ENCODE results near the gene FRAS1.

FRAS1 gene

DNA sequence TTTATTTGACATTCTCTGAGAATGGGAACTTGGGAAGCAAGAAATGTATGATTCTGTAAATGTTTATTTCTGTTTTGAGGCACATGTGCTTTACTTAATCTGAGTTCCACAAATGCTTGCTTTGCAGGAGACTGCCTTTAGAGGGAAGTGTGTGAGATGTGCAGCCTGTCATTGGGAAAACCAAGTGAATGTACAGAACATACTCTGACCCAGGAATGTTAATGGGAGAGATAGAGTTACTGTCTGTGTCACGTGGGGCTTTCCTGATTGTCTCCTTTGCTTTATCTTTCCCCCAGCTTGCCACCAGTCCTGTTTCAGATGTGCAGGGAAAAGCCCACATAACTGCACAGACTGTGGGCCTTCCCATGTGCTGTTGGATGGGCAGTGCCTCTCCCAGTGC is 275.9 kb downstream of the FRAS1 start:
- FAIRE-seq, result no peak

DNA sequence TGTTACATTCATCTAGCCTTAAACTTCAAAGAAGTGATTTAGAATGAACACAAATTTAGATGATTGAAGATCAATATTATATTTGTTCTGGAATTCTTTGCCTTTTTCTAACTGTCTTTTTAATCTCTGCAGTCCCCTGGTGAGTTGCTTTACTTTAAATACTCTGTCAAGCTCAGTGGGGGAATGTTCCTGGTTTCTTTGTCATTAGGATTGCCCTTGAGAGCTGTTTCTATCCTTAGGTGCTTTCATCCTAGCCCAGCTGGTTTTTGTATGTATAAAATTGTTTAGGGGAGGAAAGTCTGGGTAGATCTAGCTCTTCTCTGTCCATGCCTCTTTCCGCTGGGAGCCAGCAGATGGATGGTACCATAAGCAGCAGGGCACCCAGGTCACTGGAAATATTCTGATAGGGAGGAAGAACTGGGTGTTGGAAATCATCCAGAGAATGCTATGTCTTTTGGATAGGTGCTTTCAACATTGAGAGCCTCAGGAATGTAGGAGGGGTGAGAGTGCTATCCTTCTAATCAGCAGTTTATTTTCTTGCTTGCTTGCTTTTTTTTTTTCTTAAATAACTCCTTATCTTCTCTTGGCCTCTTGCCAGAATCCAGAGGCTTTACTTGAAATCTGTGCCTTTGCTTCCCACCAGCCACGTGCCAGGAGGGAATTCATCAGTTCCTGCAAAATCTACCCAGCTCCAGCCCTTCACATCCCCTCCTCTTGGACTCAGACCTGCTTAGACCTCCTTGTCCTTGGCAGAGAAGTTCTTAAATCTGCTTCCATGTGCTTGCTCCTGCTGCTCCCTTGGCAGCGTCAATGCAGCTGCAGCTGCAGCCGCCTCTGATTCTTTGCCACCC is 279.2 kb downstream of the FRAS1 start:
- FAIRE-seq, result no peak

DNA sequence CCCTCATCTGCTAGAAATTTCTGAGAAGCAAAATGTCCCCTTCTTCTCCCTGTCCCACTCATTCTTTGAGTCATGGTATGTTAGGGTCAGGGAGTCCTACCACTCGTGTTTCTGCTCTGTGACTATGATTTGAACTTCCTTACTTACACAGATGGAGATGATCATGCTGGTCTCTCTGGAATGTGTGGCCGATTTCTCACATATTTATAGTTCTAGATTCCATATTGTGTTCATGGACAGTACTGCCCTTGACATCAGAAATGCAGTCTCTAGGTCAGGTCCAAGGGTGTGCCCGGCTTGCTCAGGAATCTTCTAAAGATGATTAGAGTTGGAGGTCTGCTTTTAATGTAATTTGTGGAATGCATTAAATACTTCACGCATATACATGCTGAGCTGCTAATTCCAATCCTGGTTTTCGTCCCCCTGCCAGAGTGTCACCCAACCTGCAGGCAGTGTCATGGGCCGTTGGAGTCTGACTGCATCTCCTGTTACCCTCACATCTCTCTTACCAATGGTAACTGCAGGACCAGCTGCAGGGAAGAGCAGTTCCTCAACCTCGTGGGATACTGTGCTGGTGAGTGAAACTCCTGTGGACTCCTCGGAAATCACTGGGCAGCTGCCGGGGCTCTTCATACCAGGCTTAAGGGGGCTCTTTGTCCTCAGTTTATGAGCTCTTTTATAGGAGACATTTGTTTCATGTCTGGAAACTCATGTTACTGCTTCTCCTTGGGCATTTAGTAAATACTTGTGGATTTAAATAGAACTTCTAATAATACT is 280.3 kb downstream of the FRAS1 start:
- no peak for FAIRE-seq

DNA sequence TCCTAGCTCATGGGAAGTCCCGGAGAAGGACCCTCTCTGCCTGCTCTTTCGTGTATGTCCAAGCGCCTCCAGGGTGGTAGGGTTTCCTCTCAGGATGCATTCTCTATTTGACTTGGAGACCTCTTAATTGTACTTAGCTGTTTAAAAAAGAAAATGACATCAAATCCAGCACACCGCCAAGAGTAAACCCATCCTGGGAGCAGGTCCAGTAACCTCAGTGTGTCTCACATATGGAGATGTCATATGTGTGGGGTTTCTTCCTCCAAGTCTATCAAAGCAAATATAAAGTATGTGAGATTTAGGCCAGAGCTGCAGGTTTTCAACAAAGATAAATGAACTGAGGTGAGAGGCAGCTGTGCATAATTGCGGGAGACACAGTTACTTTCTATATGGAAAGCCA is 285.0 kb downstream of the FRAS1 start:
- FAIRE-seq, result no peak

DNA sequence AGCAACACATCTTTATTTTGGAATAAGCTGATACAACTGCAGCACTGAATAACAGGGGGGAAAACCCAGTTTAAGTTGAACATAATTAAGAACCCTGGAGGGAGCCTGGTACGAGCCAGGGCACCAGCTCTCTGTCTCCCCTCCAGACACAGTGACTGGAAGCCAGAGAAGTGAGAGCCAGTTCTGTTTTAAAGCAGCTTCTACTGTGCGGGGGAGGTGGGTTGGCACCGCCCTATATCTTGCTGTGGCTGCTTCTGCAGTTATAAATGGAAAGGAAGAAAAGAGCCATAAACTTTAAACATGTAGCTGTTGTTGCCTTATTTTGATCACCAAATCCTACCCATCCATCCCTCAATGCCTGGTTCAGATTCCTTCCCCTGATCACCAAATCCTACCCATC is 286.6 kb downstream of the FRAS1 start:
- no peak for FAIRE-seq

DNA sequence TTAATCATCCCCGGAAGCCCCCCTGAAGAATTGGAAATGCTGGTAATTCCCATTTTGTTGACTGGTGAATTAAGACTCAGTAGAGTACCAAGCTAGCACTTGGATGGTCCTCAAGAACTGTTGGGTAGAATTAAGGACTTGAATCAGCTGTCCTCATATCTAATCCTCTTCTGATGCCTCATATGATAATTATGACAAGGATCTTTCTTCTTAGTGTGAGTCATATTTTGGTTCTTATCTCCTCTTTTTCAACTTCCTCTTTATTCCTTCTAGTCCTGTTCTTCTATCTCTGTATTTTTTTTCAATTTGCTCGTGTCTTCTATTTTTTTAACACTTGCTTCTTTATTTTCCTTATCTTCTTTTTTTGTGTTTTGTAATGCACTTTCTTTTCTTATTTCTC is 288.1 kb downstream of the FRAS1 start:
- no peak for FAIRE-seq

DNA sequence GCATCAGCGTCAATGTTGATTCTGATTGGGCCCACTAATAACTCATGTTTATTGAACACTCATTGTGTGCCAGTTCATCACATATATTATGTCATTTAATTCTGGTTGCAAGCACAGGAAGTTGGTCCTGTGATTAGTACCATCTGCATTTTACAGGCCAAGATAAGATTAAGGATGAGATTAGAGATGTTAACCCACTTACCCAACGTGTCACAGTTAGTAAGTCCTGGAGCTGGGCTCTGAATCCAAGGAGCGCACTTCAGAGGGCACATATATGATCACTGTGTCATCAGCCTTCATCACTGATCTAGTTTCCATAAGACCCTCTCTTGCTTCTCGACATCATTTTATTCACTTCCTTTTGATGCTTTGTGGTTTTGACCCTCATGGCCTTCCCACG is 289.1 kb downstream of the FRAS1 start:
- no peak for FAIRE-seq

DNA sequence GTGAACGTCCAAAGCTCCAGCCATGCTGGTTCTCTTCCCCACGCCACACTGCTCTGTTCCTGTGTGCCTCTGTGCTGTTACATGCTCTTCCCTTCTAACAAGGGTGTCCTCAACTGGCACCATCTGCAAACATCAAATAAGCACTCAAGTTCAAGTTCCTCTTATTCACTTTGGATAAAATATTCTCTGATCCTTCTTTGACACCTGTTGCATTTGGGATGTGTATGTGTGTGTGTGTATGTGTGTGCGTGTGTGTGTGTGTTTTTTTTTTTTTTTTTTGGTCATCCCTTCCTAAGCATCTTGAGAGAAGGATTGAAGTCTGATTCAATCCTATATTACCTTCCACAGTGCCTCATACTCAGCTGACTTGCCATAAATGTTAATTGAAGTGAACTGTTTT is 290.4 kb downstream of the FRAS1 start:
- no peak for FAIRE-seq

DNA sequence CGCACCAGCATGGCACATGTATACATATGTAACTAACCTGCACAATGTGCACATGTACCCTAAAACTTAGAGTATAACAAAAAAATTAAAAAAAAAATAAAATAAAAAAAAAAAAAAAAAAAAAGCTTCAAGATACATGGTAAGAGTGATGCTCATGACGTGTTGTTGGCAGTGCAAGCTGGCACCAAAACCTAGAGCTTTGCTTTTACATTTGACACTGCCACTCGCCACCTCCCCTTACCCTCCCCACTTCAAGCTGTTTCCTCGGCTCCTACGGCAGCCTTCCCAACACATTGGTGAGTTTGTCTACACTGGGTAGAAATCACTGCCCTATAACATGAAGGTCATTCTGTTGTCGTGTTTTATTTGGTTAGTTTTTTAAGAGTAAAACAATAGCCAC is 296.8 kb downstream of the FRAS1 start:
- FAIRE-seq, result no peak

DNA sequence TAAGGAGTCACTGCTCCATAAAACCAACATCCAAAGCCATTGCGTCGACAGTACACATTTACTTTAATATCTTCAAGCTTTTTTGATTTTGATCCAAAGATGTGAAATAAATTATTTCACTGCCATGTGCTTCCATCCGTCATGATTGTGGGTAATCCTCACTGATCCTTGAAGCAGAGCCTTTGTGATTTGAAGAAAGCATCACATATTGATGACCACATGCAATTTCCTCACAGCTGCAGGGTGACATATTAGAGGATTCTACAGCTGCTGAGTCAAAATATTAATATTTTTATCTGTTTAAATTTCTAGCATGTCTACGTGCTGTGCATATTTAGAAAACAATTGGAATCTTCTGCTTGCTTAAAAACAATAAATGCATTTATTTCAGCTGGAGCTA is 297.7 kb downstream of the FRAS1 start:
- FAIRE-seq, result no peak

DNA sequence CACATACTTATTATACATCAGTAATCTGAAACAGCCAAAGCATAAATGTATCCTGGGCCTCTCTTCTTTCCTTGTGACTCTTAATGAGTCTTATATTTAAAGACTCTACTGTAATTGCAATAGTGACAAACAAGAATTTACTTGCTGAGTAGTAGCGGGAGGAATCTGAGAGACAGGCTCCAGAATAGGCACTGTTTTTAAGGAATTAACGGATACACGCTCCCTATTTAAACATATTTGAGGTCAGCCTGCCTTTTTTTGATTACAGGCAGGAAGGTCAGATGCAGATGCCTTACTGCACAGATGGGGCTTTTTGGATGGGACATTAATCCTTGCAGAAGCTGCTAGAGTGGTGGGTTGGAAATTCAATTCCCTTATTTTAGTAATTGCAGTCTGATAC is 298.2 kb downstream of the FRAS1 start:
- FAIRE-seq, result no peak

DNA sequence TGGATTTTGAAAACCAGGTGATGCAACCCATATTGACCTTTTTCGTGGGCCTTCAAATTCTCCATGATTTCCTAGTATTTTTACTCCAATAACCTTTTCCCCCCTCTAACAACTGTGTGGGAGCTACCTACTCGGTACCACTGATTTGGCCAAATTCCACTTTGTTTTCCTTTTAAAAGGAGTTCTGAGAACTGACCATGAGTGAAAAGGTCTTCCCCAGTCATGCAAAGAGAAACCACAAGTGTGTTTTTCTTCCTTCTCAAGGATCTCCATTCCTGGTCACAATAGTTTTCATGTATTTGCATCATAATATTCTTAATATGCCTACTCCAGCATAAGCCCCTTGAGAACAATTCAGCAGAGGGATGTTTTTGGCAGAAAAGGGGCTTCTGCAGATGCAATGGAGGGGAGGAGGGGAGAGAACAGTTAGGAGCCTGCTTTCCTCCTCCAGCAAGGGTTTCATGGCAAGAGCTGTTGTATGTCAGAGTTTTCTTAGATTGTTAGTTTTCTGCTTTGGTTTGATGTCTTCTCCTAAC is 299.2 kb downstream of the FRAS1 start:
- no peak for FAIRE-seq

DNA sequence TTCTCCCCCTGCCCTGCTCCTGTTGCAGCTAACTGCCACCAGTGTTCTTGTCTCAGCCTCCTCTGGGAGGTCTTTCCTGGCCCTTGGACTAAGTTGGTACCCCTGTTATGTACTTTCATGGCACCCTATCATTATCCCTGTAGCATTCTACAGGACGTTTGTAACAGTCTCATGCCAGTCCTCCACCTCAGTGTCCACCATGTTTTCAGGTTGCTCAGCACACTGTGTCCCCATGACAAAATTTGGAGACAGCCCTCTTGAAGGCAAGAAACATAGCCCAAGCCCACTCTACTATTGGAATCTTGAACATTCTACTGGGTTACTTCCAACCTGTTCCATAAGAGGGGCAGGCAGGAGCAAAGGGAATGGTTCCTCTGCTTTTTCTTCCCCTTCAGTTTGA is 300.0 kb downstream of the FRAS1 start:
- FAIRE-seq, result no peak

DNA sequence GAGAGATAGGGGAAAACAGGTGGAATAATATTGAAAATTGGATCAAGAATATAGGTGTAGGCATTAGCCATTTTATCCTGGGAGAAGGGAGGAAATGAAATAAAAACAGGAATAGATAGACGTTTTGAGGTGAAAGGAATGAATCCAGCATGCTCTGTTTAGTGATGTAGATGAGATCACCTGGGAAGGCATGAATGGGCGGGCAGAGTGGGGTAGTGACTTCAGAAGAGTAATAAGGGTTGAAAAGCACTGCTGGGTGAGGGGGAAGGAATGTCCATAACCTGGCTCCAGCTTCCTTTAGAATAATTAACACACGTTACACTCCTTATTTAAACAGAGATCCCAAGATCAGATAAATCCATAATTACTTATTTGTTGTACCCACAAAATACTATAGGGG is 303.3 kb downstream of the FRAS1 start:
- no peak for FAIRE-seq

DNA sequence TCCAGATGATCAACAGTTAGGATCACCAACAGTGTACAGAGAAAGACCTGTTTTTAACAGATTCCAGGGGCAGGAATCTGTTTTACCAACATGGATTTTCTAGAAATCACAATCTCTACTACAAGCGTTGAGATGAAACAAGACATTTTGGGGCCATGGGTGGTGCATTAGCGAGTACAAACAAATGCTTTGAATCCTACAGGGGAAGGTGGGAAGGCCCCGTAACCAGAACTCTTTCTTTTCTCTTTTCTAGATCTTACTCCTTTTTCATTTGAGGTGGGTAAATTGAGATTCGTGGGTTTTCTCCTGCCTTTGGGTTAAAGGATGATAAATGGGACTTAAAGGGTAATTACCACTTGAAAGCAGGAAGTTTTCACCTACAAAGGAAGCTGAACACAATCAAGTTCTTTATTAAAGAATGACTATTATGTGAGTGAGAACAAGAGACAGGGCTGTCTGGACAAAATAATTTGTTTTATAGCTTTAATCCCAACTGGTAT is 304.5 kb downstream of the FRAS1 start:
- no peak for FAIRE-seq

DNA sequence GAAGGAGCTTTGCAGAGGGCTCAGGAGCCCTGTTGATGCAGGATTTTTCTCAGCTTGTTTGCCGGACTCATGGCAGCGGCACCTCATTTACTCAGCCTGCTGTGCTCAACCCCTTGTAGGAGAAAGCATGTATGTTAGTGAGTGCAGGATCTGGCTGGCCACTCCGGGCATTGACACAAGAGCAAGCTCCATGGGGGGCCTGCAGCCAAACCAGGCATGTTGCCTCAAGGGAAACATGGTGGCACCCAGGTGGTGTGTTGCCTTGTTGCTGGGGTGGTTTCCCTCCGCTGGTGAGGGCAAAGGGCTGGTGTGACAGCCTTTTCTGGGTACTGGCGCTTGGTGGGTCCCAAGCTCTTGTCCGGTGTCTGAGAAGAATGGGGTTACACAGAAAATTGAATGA is 305.2 kb downstream of the FRAS1 start:
- FAIRE-seq, result no peak

DNA sequence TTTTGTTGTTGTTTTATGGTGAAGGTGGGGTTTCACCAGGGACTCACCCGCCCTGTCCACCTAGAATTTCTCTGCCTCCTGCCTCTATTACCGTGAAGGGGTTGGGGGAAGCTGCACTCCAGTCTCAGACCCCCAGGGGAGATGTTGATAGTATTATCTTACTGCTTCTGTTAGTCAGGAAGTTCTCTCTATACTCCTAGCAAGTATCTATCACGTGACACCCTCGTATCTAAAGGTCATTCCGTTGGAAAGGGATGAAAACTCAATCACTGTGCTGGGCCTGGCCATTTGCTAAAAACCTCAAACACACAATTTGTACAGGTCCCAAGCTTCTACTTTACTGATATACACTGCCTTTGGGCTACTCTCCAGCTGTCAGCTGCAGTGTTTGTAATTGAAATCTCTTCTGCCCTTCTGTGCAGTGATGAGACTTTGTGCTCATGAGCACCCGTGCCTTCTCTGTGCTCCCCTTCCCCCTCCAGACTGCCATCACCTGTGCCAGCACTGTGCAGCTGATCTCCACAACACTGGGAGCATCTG is 306.0 kb downstream of the FRAS1 start:
- no peak for FAIRE-seq

DNA sequence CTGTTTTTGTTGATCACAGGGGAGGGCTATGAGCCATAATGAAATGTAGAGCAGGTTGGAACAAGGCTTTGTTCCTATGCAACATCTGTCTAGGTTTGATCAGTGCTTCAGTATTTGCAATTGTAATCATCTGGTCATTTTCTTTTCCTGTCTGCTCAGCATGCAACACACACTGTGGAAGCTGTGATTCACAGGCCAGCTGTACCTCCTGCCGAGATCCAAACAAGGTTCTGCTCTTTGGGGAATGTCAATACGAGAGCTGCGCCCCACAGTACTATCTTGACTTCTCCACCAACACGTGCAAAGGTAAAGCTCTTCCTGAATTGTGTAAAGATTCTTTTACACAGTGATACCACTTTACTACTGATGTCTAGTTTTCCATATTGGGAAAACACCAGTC is 312.6 kb downstream of the FRAS1 start:
- peak; percentile 93 for FAIRE-seq

DNA sequence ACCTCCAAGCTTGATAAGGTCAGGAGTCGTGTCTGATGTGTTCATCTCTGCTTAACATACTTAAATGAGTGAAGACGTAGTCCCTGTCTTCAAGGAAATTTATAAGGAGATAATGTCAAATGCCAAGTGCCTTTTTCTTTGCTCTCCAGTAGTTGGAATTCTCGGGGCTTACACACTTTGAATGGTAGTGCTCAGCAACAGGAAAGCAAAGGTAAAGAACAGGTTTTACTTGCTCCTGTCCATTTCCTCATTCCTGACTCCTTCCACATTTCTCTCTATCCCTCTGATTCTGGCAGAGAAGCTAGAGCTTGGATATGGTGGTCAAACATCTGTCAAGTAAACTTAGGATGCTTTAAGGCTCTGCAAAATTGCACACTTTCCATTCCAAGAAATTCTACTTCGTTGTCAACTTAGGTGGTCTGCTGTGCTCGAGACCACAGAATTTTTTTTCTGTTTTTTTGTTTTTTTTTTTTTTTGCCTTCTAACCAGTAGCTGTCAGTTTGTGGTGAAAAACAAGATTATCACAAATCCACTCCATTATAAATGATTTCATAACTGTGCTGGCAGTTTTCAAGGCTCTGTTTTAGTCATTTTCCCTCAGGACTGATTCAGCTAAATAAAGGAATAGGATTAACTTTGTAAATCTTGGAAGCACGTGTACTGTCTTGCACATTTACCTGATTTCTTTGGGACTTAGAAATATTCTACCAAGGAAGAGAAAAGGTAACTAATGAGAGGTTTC is 313.7 kb downstream of the FRAS1 start:
- no peak for FAIRE-seq

DNA sequence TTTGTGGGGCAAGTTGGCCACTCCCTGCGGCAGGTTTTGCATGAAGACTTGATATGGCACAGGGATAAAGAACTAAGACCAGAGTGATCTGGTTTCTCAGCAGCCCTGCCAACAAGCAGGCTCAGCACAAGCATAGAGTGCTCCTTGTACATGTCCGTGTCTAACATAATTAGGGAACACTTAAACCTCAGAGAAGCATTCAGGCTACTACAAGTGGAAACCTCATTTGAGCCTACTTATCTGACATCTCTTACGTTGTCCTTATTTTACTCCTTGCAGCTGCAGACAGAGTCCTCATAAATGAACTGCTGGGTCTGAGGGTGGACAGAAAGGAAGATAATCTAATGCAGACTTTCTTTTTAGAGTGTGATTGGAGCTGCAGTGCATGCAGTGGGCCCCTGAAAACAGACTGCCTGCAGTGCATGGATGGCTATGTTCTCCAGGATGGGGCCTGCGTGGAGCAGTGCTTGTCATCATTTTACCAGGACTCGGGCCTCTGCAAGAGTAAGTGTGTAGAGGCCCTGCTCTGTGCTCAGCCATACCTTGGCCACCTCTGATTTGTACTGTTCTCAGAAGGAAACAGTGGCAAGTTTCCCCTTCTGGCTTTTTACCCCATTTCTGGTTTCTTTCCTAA is 315.3 kb downstream of the FRAS1 start:
- FAIRE-seq, result no peak

DNA sequence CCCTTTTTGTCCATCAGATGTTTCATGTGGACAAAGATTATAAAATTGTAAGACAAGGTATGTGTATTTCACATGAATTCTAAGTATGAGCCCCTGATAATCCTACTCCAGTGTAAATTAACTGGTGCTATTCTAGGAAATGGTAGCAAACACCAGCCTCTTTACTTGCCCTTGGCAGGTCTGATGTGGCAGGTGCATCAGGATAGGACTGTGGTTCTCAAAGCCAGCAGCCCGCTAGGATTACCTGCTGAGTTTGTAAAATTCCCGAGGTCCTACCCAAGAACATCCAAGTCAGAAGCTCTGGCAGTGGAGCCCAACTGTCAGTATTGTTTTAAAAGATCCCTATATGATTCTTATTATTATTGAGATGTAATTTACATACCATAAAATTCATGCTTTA is 320.4 kb downstream of the FRAS1 start:
- FAIRE-seq, result no peak

DNA sequence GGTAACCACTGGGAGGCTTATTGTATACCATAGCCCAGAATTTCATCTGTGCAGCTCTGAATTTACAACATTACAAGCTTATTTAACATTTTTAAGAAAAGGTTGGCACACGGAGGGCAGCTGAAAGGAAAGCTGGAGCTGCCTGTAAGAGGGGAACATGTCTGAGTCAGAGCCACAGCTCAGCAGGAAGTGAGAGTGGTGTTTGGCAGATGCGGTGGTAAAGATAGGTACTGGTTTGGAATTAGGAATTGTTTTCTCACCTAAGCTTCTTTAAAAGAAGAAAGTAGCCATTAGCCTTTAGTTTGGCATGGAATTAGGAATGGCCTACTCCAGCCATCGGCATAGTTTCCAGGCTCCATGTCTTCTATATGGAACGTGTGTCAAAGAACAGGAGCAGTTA is 321.9 kb downstream of the FRAS1 start:
- no peak for FAIRE-seq
